Mesothelial cell of epicardium (in vitro differentiated cells): Measurements from ENCODE around the gene LARP7. TPM values are rescaled to one million over a fixed set of nuclear protein-coding genes. Genes with fewer than 3 reads are reported as not detected.
"Not testable (repeated sequence)": the region's sequence is repeated elsewhere in the genome, so short reads cannot be mapped to it uniquely, and the experiment has no call there.

Experiments
- DNase-seq, 2 experiments: peaks; one replicate each; pipeline ENCODE4 v3.0.0; 2021; ENCODE audit warnings: low spot score in 2 of 2; ENCODE audit not compliant: unreplicated experiment in 2 of 2
- H3K27ac Mint-ChIP-seq: 2 replicates; pipeline ENCODE4 v1.8.0; 2021; ENCODE audit warnings: mixed read lengths
- H3K27me3 Mint-ChIP-seq: 2 replicates; pipeline ENCODE4 v1.8.0; 2021; ENCODE audit warnings: low read depth, mixed read lengths
- H3K36me3 Mint-ChIP-seq: 2 replicates; pipeline ENCODE4 v1.8.0; 2021; ENCODE audit warnings: mixed read lengths
- H3K4me1 Mint-ChIP-seq: 2 replicates; pipeline ENCODE4 v1.8.0; 2021; ENCODE audit warnings: mixed read lengths
- H3K4me3 Mint-ChIP-seq: 2 replicates; pipeline ENCODE4 v1.8.0; 2021; ENCODE audit warnings: mild to moderate bottlenecking, moderate library complexity, mixed read lengths
- H3K9me3 Mint-ChIP-seq: 2 replicates; pipeline ENCODE4 v1.8.0; 2021; ENCODE audit warnings: mixed read lengths
- total RNA-seq: library from RNA; stranded (reverse); gene quantifications from 3 replicates; pipeline ENCODE4 v1.2.1, GENCODE V29; 2021
- TF ChIP-seq, protein P1 (sequence below): fragments of 200-600 bp; sonication (generic); IDR thresholded peaks from one replicate; pipeline ENCODE4 v1.5.0; 2021; ENCODE audit warnings: antibody characterized with exemption; ENCODE audit not compliant: unreplicated experiment

Gene LARP7
- total RNA-seq, 1 donor from 2014 or later, result 46.9 TPM

DNA sequence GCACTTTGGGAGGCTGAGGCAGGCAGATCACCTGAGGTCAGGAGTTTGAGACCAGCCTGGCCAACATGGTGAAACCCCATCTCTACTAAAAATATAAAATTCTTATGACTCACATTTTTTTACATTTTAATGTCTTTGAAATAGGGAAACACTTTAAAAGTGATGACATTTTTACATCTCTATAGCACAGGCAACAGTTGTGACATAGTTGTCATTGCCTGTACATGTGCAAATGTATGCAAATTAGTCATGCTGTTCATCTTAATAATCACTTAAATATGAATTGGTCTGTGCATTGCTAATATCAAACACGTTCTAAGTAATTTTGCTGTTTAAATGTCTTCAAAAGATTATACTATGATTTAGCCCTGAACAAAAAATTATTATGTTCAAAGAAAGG is 42.0 kb upstream of the LARP7 start:
- Mint-ChIP-seq H3K27me3 (no peaks in the 10 kb centered on the region), H3K9me3 (peaks cover 14% of the 10 kb centered on the region), H3K4me1 (no peaks in the 10 kb centered on the region), H3K4me3 (no peak overlapping the region), H3K36me3 (peaks cover 16% of the 10 kb centered on the region), H3K27ac (no peak overlapping the region)
- DNase-seq, result no peak
- TF ChIP-seq, protein P1, sequence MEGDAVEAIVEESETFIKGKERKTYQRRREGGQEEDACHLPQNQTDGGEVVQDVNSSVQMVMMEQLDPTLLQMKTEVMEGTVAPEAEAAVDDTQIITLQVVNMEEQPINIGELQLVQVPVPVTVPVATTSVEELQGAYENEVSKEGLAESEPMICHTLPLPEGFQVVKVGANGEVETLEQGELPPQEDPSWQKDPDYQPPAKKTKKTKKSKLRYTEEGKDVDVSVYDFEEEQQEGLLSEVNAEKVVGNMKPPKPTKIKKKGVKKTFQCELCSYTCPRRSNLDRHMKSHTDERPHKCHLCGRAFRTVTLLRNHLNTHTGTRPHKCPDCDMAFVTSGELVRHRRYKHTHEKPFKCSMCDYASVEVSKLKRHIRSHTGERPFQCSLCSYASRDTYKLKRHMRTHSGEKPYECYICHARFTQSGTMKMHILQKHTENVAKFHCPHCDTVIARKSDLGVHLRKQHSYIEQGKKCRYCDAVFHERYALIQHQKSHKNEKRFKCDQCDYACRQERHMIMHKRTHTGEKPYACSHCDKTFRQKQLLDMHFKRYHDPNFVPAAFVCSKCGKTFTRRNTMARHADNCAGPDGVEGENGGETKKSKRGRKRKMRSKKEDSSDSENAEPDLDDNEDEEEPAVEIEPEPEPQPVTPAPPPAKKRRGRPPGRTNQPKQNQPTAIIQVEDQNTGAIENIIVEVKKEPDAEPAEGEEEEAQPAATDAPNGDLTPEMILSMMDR, result no peak

DNA sequence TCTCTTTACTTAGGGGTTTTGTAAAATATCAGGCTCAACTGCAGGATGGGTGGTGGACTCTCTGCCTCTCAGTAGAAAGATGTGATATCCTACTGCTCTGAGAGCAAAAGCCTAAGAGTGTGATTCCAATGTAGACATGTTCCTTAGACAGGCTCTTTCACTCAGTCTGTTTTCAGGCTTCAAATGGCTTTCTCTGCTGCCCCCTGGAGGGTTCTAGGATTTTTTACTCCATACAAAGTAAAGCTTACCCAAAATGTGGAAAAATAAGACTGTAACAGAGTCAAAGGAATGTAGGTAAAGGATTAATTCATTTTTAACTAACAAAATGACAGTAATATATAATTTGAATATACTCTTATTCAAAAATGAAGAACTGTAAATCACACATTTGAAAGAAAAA is 32.4 kb upstream of the LARP7 start:
- TF ChIP-seq, protein P1, result peak; percentile 43
- Mint-ChIP-seq H3K36me3 (peaks cover 6% of the 10 kb centered on the region), H3K4me3 (no peak overlapping the region), H3K4me1 (no peaks in the 10 kb centered on the region), H3K27ac (no peak overlapping the region), H3K27me3 (no peaks in the 10 kb centered on the region), H3K9me3 (no peaks in the 10 kb centered on the region)
- DNase-seq, result no peak

DNA sequence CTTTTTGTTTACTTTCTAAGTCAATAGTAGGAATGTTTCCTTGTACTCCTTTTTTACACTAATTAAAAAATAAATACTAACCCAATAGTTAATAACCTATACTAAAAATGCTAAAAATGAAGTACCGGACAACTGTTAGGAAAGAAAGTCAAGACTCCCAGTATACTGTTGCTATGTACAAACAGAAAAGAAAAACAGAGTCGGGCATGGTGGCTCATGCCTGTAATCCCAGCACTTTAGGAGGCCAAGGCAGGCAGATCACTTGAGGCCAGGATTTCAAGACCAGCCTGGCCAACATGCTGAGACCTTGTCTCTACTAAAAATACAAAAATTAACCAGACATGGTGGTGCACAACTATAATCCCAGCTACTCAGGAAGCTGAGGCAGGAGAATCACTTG is 24.1 kb upstream of the LARP7 start:
- not testable (repeated sequence) for H3K36me3 Mint-ChIP-seq, H3K4me3 Mint-ChIP-seq, H3K27me3 Mint-ChIP-seq, H3K4me1 Mint-ChIP-seq, H3K27ac Mint-ChIP-seq, H3K9me3 Mint-ChIP-seq, DNase-seq

DNA sequence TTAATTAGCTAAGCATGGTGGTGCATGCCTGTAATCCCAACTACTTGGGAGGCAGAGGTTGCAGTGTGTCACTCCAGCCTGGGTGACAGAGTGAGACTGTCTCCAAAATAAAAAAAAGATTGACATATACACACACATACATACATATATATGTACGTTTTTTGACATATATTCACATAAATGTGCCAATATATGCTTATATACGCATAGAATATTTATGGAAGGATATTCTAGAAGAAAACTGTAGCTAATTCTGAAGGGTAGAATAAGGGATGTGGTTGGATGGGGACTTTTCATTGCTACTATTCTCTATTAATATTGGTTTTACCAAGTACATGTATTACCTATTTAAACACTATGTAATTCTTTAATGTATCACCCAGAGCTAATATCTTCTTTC is 20.0 kb upstream of the LARP7 start:
- Mint-ChIP-seq H3K4me1 (no peaks in the 10 kb centered on the region), H3K36me3 (peaks cover 19% of the 10 kb centered on the region), H3K27ac (no peak overlapping the region), H3K4me3 (no peak overlapping the region), H3K27me3 (no peaks in the 10 kb centered on the region), H3K9me3 (no peaks in the 10 kb centered on the region)
- DNase-seq, result no peak
- TF ChIP-seq, protein P1, result no peak

DNA sequence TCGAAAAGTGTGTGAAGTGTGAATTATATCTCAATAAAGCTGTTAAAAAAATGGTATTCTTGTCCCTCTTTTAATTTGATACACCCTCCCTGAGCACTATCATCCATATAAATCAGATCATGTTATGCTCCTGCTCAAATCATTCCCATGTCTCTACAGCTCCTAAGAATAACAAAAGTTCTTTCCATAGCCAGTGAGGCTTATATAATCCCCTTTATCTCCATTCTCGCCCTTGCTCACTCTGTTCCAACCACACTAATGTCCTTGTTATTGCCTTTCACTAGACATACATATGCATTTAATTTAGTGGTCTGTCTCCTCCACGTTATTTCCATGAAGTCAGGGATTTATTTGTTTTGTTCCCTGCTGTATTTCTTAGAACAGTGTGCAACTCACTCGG is 10.7 kb upstream of the LARP7 start:
- H3K27me3 Mint-ChIP-seq, result no peaks in the 10 kb centered on the region
- no peaks in the 10 kb centered on the region for H3K4me1 Mint-ChIP-seq
- H3K9me3 Mint-ChIP-seq, result peaks cover 7% of the 10 kb centered on the region
- no peak overlapping the region for H3K4me3 Mint-ChIP-seq
- TF ChIP-seq, protein P1, result no peak
- DNase-seq, result no peak
- H3K36me3 Mint-ChIP-seq, result peaks cover 16% of the 10 kb centered on the region
- H3K27ac Mint-ChIP-seq, result no peak overlapping the region

DNA sequence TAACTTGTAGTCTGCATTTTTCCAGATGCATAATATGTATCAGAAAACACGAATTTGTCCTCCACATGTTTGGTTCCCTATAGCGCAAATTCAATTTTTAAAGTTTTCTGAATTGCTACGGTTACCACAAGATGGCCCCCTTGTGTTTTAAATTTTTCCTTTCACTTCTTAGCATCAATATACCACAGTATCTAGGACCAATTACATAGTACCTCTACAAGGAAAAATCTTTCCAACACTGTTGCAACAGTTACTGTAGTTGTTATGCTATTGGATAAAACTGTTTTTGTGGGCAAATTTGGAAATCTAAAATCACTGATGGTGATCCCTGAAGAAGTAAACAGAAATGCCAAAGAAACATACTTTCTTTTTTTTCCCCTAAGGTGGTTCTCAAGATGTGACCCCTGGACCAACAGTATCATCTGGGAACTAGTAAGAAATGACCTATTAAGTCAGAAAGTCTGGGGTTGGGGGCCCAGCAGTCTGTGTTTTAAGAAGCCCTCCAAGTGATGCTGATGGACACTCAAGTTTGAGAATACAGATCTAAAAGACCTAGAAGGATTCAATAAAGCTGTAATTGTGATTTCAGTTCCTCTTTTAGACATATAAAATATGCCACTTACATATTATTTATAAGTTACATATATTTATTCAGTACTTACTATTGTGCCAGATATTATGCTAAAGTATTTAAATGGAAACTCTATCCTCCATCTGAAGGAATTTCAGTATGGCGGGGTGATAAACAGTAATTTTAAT is 3.3 kb upstream of the LARP7 start:
- Mint-ChIP-seq H3K27ac (no peak overlapping the region), H3K4me1 (peaks cover 2% of the 10 kb centered on the region), H3K36me3 (no peaks in the 10 kb centered on the region), H3K4me3 (no peak overlapping the region), H3K27me3 (no peaks in the 10 kb centered on the region), H3K9me3 (no peaks in the 10 kb centered on the region)
- TF ChIP-seq, protein P1, result no peak
- no peak for DNase-seq
